T-helper 1 cell treated with Interleukin-12 subunit alpha and Interleukin-12 subunit beta and Interleukin-4 antibody, amounts not matched to agents 30 ng/mL and 1 ng/mL, for 36 hours (primary cell): Measurements from ENCODE around the gene RESP18. TPM values are rescaled to one million over a fixed set of nuclear protein-coding genes. Genes with fewer than 3 reads are reported as not detected.
"Not testable (repeated sequence)": the region's sequence is repeated elsewhere in the genome, so short reads cannot be mapped to it uniquely, and the experiment has no call there.

Experiments used
- intact Hi-C: fragments of 100-400 bp; cut with micrococcal nuclease; formaldehyde crosslinking; loops from one replicate; pipeline ENCODE4 v1.15.1; 2024
- total RNA-seq: library from RNA; stranded (reverse); gene quantifications from 2 replicates; pipeline ENCODE4 v1.2.3, GENCODE V29; 2022

Gene RESP18
- total RNA-seq, 1 donor from 2014 or later: not detected

DNA sequence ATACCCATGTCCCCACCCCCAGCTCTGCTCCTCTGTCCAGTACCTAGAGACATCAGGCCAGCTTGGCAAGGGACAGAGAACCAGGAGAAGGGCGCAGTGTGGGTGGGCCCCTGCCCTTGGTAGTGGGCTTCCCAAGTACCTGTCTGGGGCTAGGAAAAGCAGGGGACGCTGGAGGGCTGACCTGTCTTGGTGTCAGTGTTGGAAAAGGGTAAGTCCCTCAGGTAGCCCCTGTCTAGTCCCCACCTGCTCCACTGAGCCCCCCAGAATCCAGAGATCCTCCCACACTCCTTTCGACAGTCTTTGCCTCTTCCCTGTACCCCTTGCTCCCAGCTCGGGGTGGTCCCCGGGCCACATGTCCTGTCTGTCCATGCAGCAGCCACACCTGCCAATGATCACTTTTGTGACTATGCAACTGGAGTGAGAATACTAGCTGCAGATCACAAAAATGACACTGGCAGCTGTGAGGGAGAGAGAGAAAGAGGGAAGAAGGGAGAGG is 38.8 kb downstream of the RESP18 start:
- intact Hi-C loops: loop anchor here (1.0 to 2.0 kb wide), 2 partner anchors 49 to 95 kb away; partner anchors contain the start of genes GLB1L and STK16

DNA sequence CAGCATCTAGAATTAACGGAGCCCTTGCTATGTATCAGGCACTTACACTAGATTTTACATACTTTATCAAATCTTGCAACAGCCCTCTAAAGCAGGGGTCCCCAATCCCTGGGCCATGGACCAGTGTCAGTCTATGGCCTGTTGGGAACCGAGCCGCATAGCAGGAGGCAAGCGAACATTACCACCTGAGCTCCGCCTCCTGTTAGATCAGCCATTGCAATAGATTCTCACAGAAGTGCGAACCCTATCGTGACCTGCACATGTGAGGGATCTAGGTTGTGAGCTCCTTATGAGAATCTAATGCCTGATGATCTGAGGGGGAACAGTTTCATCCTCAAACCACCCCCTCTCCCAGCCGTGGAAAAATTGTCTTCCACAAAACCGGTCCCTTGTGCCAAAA is 39.9 kb downstream of the RESP18 start:
- intact Hi-C loops: no loop called here

GRCh38 chr2:219291910-219292490 is 40.5 kb downstream of the RESP18 start:
- intact Hi-C loops: no loop called here

GRCh38 chr2:219291394-219291793 is 41.1 kb downstream of the RESP18 start:
- intact Hi-C loops: no loop called here

DNA sequence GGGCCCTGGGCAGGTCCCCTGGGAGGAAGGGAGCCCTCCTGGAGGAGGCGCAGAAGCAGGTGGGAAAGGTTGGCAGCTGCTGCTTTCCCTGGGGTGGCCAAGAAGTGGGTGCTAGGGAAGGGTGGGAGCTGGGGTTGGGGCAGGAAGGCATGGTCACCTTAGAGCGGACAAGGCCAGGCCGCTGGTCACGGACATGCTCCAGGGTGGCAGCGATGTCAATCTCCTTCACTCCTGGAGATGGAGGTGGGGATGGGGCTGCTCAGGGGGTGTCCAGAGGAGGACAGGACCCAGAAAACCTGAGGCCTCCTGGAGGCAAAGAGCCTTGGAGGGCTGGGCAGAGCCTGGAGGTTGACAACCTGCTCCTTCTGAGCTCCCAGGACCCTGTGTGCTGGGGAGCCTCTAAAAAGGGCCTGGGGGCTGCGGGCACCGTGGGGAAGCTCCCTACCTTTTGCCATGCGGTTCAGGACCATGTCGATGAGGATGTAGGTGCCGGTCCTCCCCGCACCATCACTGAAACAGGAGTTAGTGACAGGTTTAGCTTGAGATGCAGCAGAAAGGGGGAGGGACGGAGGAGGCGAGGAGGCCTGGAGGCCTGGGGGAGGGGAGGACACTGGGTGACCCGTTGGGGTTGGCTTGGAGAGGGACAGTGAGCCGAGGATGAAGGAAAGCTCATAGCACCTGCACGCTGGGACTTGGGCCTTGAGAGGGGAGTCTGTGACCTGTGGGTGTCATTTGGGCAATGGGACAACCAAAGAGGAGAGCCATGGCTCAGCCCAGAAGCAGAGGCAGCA is 42.0 kb downstream of the RESP18 start:
- intact Hi-C loops: no loop called here

- intact Hi-C loops: no loop called here
These were observed 42.8 kb downstream of the RESP18 start for GRCh38 chr2:219289537-219290361.

DNA sequence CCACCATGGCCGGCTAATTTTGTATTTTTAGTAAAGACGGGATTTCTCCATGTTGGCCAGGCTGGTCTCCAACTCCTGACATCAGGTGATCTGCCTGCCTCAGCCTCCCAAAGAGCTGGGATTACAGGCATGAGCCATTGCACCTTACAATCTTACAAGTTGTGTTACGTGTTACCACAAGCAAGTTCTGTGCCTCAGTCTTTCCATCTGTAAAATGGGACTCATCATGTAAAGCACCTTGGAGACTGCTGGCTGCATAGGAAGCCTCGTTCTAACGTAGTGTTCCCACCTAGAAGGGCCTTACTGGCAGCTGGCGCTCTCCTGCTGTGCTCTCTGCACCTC is 43.4 kb downstream of the RESP18 start:
- intact Hi-C loops: no loop called here

- intact Hi-C loops: no loop called here
These were observed 44.8 kb downstream of the RESP18 start for GRCh38 chr2:219287580-219288265.

DNA sequence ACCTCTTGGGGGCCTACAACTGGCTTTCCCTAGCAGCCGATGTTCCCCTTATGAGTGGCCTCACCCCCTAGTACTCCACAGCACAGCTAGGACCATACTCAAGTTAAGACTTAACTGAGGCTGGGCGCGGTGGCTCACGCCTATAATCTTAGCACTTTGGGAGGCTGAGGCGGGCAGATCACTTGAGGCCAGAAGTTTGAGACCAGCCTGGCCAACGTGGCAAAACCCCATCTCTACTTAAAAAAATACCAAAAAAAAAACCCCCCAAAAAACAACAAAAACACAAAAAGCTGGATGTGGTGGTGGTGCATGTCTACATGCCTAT is 45.5 kb downstream of the RESP18 start:
- intact Hi-C loops: not testable (repeated sequence)

DNA sequence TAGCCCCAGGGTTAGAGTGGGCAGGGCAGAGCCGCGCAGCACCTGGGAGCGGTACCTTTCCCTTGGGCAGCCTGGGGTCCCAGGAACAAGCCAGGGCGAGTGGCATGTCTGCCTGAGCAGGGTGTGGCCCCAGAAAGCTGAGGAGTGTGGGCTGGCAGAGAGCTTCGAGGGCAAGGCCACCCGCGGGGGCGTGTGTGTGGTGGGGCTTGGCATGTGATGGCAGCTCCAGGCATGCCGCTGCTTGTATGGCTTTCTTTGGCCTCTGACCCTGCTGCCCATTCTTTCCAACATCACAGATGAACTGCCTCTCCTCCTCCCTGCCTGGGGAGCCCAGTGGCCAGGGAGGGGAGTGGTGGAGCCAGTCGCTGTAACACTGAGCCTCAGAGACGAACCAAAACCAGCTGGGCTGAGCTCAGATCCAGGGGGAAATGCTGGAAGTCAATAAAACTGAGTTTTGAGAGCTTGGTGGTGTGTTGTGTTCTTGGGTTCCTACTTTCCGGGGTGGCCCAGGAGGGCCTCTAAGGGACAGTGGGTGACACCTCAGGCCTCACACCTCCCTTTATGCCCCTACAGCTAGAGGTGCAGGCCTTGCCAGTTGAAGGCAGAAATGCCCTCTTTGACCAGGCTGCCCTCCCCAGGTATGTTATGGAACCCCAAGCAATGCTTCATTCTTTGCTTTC is 46.0 kb downstream of the RESP18 start:
- intact Hi-C loops: no loop called here

DNA sequence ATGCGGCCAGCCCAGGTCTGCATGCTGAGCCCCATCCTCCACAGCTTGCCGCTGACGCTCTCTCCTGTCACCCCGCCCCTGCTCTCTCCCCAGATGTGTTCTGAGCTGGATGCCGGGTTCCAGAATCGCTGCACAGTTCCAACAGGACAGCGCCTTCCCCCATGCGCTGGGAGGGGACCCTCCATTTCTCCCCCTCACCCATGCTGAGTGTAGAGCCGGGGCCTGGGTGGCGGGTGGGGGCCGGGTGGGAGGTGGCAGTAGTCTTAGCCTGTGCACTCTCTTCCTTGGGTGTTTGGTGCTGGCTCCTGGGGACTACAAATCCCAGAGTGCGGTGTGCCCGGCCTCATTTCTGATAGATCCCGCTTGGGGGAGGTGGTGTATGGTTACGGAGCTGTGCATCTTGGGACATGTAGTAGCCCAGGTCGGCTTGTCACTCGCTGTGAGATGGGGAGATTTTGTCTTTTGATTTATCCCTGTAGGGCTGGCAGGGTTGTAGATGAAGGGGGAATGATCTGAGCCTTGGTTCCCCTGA is 46.6 kb downstream of the RESP18 start:
- intact Hi-C loops: no loop called here

DNA sequence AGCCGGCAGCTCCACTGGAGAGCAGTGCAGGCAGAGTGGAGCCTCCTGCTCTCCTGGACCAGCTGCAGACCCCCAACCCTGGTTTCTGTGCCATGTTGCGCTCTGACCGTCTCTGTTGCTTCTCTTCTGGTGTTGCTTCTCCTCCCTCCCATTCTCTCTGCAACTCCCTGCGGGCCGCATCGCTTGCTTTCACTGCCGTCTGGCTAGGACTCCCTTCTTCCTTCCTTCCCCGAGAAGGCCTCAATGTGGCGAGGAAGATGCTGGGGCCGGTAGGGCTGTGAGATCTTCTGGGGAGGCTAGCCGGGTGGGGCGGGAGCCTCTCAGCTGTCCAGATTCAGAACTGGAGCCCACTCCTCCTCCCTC is 47.2 kb downstream of the RESP18 start:
- intact Hi-C loops: no loop called here

DNA sequence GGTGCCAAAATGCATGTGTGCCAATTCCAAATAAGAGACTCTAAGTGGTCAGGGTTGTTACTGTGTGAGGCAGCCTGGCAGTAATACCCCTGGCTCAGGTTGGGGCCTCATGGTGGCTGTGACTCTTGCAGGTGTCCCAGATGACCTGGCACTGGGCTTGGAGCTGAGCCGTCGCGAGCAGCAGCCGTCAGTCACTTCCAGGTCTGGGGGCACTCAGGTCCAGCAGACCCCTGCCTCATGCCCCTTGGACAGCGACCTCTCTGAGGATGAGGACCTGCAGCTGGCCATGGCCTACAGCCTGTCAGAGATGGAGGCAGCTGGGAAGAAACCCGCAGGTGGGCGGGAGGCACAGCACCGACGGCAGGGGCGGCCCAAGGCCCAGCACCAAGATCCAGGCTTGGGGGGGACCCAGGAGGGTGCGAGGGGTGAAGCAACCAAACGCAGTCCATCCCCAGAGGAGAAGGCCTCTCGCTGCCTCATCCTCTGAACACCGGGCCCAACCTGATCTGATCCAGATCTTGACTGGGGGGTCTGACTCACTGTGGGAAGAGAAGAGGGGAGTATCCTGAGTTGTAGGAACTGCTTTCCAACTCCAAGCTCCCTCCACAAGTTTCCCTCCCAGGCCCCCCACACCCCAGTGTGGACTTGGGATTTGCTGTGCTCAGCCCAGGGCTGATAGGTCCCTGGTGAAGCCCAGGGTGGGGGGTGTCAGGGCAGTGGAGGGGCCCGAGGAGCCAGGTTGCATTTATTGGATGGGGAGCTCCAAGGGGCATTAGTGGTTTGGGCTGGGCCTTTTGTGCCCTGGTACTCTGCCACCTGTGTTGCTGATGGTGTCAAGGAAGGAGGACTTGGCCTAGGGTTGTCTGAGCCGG is 47.8 kb downstream of the RESP18 start:
- intact Hi-C loops: no loop called here

DNA sequence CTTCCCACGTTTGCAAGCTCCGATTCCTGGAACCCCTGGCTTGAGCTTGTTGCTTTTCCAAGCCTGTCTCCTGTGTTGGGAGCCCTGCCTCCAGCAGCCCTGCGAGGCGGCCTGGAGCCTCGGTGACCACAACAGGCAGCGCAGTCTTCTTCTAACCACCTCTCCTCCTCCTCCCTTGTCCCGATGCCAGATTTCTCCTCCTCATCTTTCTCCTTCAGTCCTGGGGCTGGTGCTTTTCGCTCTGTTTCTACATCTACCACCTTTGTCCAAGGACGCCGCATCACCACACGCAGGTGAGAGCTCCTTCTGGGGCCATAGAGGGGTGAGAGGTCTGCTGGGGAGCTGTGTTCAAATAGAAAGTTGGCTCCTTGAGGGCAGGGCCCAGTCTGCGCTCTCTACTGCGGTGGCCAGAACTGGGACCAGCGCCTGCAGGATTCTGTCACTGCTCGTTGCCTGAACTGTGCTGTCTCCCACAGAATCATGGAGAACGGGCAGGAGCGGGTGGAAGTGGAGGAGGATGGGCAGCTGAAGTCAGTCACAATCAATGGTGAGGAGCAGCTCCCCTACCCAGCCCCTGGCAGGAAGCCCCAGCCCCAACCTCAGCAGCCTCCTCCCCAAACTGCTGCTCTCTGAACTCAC is 49.5 kb downstream of the RESP18 start:
- intact Hi-C loops: no loop called here

GRCh38 chr2:219282375-219282774 is 50.2 kb downstream of the RESP18 start:
- intact Hi-C loops: no loop called here

GRCh38 chr2:219281588-219281987 is 51.0 kb downstream of the RESP18 start:
- intact Hi-C loops: no loop called here

GRCh38 chr2:219280651-219281050 is 51.9 kb downstream of the RESP18 start:
- intact Hi-C loops: no loop called here

GRCh38 chr2:219279916-219280516 is 52.5 kb downstream of the RESP18 start:
- intact Hi-C loops: loop anchor here (1.0 to 5.0 kb wide), 20 partner anchors 15 to 1010 kb away; partner anchors contain the start of genes AAMP, ABCB6, ANKZF1 and ATG9A
